Gastroesophageal sphincter (tissue), 3 donors: ENCODE data around the gene PCSK5.

ENCODE experiments used
- POLR2A ChIP-seq, 2 donors: fragments of 450-650 bp; IDR thresholded peaks; one replicate each; pipeline ENCODE4 v1.6.1; 2017; ENCODE audit warnings: antibody characterized with exemption in 2 of 2, mild to moderate bottlenecking in 2 of 2, moderate library complexity in 1 of 2
- POLR2AphosphoS5 ChIP-seq: sonication (generic); formaldehyde crosslinking; IDR thresholded peaks from one replicate; pipeline ENCODE4 v1.6.1; 2017; ENCODE audit warnings: antibody characterized with exemption
- TF ChIP-seq, protein P1 (sequence below), 4 experiments: fragments of 200-600 bp in 2 of 4; fragments of 450-650 bp in 2 of 4; sonication (generic) in 1 of 4; IDR thresholded peaks; one replicate each; pipeline ENCODE4 v1.5.1; 2017 to 2019; ENCODE audit warnings: antibody characterized with exemption in 4 of 4, mild to moderate bottlenecking in 2 of 4, moderate library complexity in 2 of 4

DNA sequence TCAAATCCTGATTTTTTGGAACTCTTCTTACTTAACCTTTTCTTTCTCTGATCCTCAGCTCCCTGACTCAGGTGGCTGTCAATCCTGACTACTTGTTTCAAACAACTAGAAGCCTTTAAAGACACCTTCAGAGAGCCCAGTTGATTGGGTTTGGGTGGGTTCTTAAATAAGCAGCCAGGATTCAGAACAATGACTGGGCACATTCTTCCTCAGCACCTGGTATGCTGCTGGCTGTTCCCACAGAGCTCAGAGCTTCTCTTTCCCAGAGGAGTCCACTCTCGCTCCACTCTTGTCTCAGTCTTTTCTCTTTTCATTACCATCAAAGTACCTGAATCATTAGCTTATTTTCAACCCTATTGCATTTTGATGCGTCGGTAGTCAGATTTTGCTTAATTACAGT lies 22.5 kb downstream of the PCSK5 start:
- TF ChIP-seq POLR2A (IDR thresholded peaks at IDR 0.05) (no peak), POLR2AphosphoS5 (no peak)
- TF ChIP-seq, protein P1, sequence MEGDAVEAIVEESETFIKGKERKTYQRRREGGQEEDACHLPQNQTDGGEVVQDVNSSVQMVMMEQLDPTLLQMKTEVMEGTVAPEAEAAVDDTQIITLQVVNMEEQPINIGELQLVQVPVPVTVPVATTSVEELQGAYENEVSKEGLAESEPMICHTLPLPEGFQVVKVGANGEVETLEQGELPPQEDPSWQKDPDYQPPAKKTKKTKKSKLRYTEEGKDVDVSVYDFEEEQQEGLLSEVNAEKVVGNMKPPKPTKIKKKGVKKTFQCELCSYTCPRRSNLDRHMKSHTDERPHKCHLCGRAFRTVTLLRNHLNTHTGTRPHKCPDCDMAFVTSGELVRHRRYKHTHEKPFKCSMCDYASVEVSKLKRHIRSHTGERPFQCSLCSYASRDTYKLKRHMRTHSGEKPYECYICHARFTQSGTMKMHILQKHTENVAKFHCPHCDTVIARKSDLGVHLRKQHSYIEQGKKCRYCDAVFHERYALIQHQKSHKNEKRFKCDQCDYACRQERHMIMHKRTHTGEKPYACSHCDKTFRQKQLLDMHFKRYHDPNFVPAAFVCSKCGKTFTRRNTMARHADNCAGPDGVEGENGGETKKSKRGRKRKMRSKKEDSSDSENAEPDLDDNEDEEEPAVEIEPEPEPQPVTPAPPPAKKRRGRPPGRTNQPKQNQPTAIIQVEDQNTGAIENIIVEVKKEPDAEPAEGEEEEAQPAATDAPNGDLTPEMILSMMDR (IDR thresholded peaks at IDR 0.05): no peak
